Stomach (tissue), 9 donors: ENCODE results near the gene INF2. TPM values are rescaled to one million over a fixed set of nuclear protein-coding genes. Genes with fewer than 3 reads are reported as not detected.
"Not testable (repeated sequence)": the region's sequence is repeated elsewhere in the genome, so short reads cannot be mapped to it uniquely, and the experiment has no call there.

Experiments
- DNase-seq, 2 donors: peaks; one replicate each; pipeline versions ENCODE4 v3.0.0 to v3.0.0-alpha.2; 2013 to 2019
- H3K27ac ChIP-seq, 5 donors: fragments of 200-600 bp in 4 of 5; sonication (generic) in 4 of 5; one replicate each; pipeline ENCODE4 v1.5.1; 2013 to 2019; ENCODE audit warnings: mild to moderate bottlenecking in 1 of 5, moderate library complexity in 1 of 5
- H3K27me3 ChIP-seq, 3 donors: fragments of 200-600 bp; sonication (generic); one replicate each; pipeline ENCODE4 v1.5.1; 2017 to 2019; ENCODE audit warnings: mixed run types in 1 of 3
- H3K36me3 ChIP-seq, 4 donors: fragments of 200-600 bp; sonication (generic); 1 replicate in 3 of 4; 2 replicates in 1 of 4; pipeline ENCODE4 v1.5.1; 2016 to 2019
- H3K4me1 ChIP-seq, 4 donors: fragments of 200-600 bp; sonication (generic); one replicate each; pipeline ENCODE4 v1.5.1; 2016 to 2019
- H3K4me3 ChIP-seq, 4 donors: fragments of 200-600 bp; sonication (generic) in 3 of 4; one replicate each; pipeline ENCODE4 v1.5.1; 2016 to 2019; ENCODE audit warnings: mild to moderate bottlenecking in 1 of 4
- H3K9me3 ChIP-seq, 4 donors: fragments of 200-600 bp; sonication (generic); one replicate each; pipeline ENCODE4 v1.5.1; 2016 to 2019
- EP300 ChIP-seq: sonication (generic); formaldehyde crosslinking; IDR thresholded peaks from one replicate; pipeline ENCODE4 v1.6.1; 2017; ENCODE audit warnings: antibody characterized with exemption
- POLR2A ChIP-seq, 4 donors: fragments of 450-650 bp; IDR thresholded peaks; one replicate each; pipeline ENCODE4 v1.6.1; 2016; ENCODE audit warnings: antibody characterized with exemption in 4 of 4, control low read depth in 2 of 4, mild to moderate bottlenecking in 1 of 4, moderate library complexity in 1 of 4
- POLR2AphosphoS5 ChIP-seq, 3 donors: sonication (generic); formaldehyde crosslinking; IDR thresholded peaks; one replicate each; pipeline ENCODE4 v1.6.1; 2016; ENCODE audit warnings: antibody characterized with exemption in 3 of 3
- WGBS, 5 donors: extraction: QIAGEN DNeasy Blood & Tissue Kit in 3 of 5; methylation state at CpG; one replicate each; pipeline versions ENCODE4 v1.1.5 to v1.1.7; 2013 to 2018; 5-methylcytosine and 5-hydroxymethylcytosine counted together
- intact Hi-C: fragments of 100-400 bp; cut with DNase I; formaldehyde crosslinking; loops from one replicate; pipeline ENCODE4 v1.15.1; 2023; ENCODE audit warnings: low total_unique reads
- polyA plus RNA-seq, 3 donors: library from polyadenylated mRNA; stranded (reverse); fragments of 200-250 nt; gene quantifications; one replicate each; pipeline ENCODE4 v1.2.3, GENCODE V29; 2013
- total RNA-seq, 5 donors: library from RNA; depleted of rRNA; stranded (reverse); fragments of >200 nt; gene quantifications; one replicate each; pipeline versions ENCODE4 v1.1.0 to v1.2.3, GENCODE V29; 2014 to 2016
- TF ChIP-seq, protein P1 (sequence below), 7 experiments: fragments of 450-650 bp in 4 of 7; fragments of 200-600 bp in 3 of 7; sonication (generic) in 3 of 7; IDR thresholded peaks; one replicate each; pipeline ENCODE4 v1.5.1; 2016 to 2019; ENCODE audit warnings: antibody characterized with exemption in 7 of 7, control low read depth in 2 of 7, mild to moderate bottlenecking in 1 of 7
- donor health status: healthy with polysubstance abuse.
- donor health status: Bipolar disorder and iron deficiency.
- donor health status: healthy.

Gene INF2
- total and polyA plus RNA-seq, 8 donors, result 45.9 to 385 (median 146) TPM

DNA sequence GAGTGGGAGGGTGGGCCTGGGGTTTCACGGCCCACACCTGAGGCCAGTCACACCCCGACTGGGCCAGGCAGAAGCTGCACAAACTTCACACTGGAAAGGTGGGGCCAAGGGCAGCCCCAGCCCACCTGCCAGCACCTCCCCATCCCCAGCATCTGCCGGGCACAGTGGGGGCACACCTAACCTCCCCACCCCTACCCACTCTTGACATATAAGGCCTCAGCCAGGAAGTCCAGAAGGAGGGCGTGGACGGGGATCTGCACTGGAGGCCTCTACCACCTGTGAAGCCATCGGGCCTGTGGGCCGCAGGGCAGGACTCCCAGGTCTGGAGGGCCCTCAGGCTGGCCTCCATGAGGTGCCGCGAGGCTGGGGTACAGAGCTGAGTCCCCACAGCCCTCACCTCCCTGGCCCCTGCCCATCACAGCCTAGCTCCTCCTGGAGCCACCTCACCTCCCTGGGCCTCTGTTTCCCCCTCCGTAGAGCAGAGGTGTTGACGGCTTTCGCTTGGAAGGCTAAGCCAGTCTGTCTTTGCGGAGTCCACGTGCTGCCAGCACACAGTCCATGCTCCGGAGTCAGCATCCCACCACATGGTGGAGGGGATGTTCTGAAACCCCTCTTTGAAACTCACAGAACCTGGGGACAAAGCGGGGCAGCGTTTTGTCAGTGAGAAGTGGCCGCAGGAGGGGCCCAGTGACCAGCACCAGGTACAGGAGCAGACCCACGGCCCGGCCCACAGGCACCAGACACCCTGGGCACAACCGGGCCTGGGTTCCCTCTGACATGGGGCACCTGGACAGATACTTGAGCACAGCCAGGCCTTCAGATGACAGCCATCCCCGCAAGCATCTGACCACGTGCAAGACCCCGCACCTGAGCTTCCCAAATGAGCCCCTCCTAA lies 38.2 kb upstream of the INF2 start:
- Histone ChIP-seq H3K27ac (no peak overlapping the region), H3K27me3 (peaks cover 0 to 3% (median 0%) of the 10 kb centered on the region in 3 donors), H3K36me3 (no peaks in the 10 kb centered on the region), H3K9me3 (no peaks in the 10 kb centered on the region), H3K4me3 (no peak overlapping the region), H3K4me1 (peaks cover 4 to 12% (median 10%) of the 10 kb centered on the region in 4 donors)
- no peak for DNase-seq
- intact Hi-C loops, result no loop called here
- TF ChIP-seq, protein P1, sequence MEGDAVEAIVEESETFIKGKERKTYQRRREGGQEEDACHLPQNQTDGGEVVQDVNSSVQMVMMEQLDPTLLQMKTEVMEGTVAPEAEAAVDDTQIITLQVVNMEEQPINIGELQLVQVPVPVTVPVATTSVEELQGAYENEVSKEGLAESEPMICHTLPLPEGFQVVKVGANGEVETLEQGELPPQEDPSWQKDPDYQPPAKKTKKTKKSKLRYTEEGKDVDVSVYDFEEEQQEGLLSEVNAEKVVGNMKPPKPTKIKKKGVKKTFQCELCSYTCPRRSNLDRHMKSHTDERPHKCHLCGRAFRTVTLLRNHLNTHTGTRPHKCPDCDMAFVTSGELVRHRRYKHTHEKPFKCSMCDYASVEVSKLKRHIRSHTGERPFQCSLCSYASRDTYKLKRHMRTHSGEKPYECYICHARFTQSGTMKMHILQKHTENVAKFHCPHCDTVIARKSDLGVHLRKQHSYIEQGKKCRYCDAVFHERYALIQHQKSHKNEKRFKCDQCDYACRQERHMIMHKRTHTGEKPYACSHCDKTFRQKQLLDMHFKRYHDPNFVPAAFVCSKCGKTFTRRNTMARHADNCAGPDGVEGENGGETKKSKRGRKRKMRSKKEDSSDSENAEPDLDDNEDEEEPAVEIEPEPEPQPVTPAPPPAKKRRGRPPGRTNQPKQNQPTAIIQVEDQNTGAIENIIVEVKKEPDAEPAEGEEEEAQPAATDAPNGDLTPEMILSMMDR (IDR thresholded peaks at IDR 0.05), result no peak
- TF ChIP-seq POLR2A (IDR thresholded peaks at IDR 0.05) (no peak), POLR2AphosphoS5 (IDR thresholded peaks at IDR 0.05) (no peak), EP300 (no peak)
- 81 to 94% (median 82%) methylated on average over 16 to 24 of the region's 24 CpGs for whole genome bisulfite sequencing, 5 donors

DNA sequence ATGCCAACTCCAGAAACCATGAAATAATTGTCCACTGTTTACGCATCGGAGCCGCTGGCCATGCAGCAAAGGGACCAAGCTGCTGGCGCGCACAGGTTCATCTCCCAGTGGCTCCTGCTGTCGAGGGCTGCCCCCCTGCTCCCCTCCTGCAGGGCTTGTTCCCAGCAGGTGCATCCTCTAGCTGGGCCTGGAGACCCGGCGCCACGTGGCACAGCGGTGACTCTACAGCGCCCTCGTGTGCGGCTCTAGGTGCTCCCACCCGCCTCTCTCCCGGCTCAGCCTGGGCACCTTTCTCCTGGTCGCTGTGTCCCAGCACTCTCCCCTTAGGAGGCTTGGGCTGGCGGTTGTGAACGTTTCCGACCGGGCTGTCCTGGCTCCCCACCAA lies 37.5 kb upstream of the INF2 start:
- intact Hi-C loops, result no loop called here
- Histone ChIP-seq H3K9me3 (no peaks in the 10 kb centered on the region), H3K4me1 (peaks cover 4 to 12% (median 10%) of the 10 kb centered on the region in 4 donors), H3K27me3 (peaks cover 0 to 3% (median 0%) of the 10 kb centered on the region in 3 donors), H3K36me3 (no peaks in the 10 kb centered on the region), H3K27ac (no peak overlapping the region), H3K4me3 (no peak overlapping the region)
- 82 to 89% (median 86%) methylated on average over 10 to 20 of the region's 20 CpGs for WGBS, 5 donors
- TF ChIP-seq EP300 (no peak), POLR2AphosphoS5 (IDR thresholded peaks at IDR 0.05) (no peak), POLR2A (IDR thresholded peaks at IDR 0.05) (no peak)
- TF ChIP-seq, protein P1 (IDR thresholded peaks at IDR 0.05), result no peak
- DNase-seq, result no peak

DNA sequence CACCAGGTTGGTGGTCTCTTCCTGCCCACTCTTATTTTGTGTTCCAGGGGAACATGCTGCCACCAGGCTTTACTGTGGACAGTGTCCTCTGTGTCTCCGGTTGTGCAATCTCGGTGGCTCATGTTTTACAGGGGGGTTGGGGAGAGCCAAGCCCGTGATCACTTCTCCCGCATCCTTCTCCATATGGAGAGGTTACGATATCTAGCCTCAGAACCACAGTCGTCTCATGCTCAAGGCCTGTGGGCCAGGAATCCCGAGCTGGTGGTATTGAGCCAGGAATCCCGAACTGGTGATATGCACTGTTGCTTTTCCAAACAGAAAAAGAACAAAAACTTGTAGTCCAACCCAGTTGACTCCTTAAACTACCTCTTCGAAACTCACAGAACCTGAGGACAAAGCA lies 37.0 kb upstream of the INF2 start:
- DNase-seq, result no peak
- Histone ChIP-seq H3K9me3 (no peaks in the 10 kb centered on the region), H3K27me3 (peaks cover 0 to 3% (median 0%) of the 10 kb centered on the region in 3 donors), H3K4me3 (no peak overlapping the region), H3K4me1 (peaks cover 4 to 12% (median 10%) of the 10 kb centered on the region in 4 donors), H3K27ac (no peak overlapping the region), H3K36me3 (no peaks in the 10 kb centered on the region)
- WGBS, 5 donors, result 91 to 99% (median 95%) methylated on average over 9 of the region's 9 CpGs
- intact Hi-C loops, result no loop called here
- no peak for TF ChIP-seq POLR2AphosphoS5 (IDR thresholded peaks at IDR 0.05)
- TF ChIP-seq, protein P1 (IDR thresholded peaks at IDR 0.05), result no peak
- no peak for TF ChIP-seq POLR2A (IDR thresholded peaks at IDR 0.05)

DNA sequence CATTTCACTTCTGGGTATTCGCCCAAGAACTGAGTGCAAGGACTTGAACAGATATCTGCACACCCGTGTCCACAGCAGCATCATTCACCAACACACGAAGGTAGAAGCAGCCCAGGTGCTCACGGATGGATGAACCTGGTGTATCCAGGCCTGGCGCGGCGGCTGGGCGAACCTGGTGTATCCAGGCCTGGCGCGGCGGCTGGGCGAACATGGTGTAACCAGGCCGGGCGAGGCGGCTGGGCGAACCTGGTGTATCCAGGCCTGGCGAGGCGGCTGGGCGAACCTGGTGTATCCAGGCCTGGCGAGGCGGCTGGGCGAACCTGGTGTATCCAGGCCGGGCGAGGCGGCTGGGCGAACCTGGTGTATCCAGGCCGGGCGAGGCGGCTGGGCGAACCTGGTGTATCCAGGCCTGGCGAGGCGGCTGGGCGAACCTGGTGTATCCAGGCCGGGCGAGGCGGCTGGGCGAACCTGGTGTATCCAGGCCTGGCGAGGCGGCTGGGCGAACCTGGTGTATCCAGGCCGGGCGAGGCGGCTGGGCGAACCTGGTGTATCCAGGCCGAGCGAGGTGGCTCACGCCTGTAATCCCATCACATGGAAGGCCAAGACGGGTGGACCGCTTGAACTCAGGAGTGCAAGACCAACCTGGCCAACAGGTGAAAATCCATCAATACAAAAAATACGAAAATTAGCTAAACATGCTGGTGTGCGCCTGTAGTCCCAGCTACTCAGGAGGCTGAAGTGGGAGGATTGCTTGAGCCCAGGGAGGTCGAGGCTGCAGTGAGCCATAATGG lies 36.1 kb upstream of the INF2 start:
- H3K4me1 ChIP-seq, result peaks cover 4 to 12% (median 10%) of the 10 kb centered on the region in 4 donors
- H3K27ac ChIP-seq, intact Hi-C loops, H3K9me3 ChIP-seq, H3K36me3 ChIP-seq, H3K4me3 ChIP-seq, DNase-seq, H3K27me3 ChIP-seq: not testable (repeated sequence)
- 94 to 97% (median 95%) methylated on average over 28 to 52 of the region's 52 CpGs for WGBS, 5 donors
